ENCODE results near the gene FOSL1. TPM values are rescaled to one million over a fixed set of nuclear protein-coding genes. Genes with fewer than 3 reads are reported as not detected.
"Not testable (repeated sequence)": the region's sequence is repeated elsewhere in the genome, so short reads cannot be mapped to it uniquely, and the experiment has no call there.

The FOSL1 gene
- total RNA-seq, 1 donor from 2014 or later = 172 TPM

DNA sequence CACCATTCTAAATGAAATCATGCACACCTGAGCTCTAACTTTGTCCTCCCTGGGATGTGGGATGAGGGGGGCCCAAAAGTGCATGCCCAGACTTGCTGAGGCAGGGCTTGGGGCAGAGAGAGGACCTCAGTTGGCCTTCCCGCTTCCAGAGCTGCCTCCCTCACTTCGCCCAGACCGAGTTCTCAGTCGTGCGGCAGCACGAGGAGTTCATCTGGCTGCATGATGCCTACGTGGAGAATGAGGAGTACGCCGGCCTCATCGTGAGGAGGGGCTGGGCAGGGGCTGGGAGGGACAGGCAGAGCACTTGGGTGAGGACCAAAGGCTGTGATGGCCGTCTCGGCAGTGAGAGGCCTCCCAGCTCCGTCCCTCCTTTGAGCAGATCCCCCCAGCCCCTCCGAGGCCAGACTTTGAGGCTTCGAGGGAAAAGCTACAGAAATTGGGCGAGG lies 50.4 kb downstream of the FOSL1 start:
- H3K4me3 ChIP-seq (ENCODE audit: low read depth, low read length) = no peak overlapping the region
- TF ChIP-seq, protein P1, sequence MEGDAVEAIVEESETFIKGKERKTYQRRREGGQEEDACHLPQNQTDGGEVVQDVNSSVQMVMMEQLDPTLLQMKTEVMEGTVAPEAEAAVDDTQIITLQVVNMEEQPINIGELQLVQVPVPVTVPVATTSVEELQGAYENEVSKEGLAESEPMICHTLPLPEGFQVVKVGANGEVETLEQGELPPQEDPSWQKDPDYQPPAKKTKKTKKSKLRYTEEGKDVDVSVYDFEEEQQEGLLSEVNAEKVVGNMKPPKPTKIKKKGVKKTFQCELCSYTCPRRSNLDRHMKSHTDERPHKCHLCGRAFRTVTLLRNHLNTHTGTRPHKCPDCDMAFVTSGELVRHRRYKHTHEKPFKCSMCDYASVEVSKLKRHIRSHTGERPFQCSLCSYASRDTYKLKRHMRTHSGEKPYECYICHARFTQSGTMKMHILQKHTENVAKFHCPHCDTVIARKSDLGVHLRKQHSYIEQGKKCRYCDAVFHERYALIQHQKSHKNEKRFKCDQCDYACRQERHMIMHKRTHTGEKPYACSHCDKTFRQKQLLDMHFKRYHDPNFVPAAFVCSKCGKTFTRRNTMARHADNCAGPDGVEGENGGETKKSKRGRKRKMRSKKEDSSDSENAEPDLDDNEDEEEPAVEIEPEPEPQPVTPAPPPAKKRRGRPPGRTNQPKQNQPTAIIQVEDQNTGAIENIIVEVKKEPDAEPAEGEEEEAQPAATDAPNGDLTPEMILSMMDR (conservative IDR thresholded peaks at IDR 0.05; ENCODE audit: low read depth, low read length) = no peak
- DNase-seq (ENCODE audit: low read depth) = no peak

DNA sequence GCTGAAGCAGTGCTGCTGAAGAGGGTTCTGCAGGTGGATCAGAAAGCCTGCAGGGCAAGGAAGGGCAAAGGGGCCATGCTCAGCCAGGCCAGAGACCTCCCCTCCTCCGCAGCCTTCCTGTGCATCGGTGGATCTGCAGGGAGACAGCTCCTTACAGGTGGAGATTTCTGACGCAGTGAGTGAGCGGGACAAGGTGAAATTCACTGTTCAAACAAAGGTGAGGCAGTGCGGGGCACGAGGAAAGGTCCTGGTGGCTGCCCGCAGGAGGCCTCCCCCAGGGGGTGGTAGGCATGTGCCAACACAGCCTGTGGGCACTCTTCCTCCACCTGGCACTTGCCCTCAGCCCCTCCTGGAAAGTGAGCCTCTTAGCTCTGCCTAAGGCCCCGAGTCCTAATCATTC lies 50.8 kb downstream of the FOSL1 start:
- H3K4me3 ChIP-seq (ENCODE audit: low read depth, low read length) = no peak overlapping the region
- TF ChIP-seq, protein P1 (conservative IDR thresholded peaks at IDR 0.05; ENCODE audit: low read depth, low read length) = no peak
- no peak for DNase-seq (ENCODE audit: low read depth)

DNA sequence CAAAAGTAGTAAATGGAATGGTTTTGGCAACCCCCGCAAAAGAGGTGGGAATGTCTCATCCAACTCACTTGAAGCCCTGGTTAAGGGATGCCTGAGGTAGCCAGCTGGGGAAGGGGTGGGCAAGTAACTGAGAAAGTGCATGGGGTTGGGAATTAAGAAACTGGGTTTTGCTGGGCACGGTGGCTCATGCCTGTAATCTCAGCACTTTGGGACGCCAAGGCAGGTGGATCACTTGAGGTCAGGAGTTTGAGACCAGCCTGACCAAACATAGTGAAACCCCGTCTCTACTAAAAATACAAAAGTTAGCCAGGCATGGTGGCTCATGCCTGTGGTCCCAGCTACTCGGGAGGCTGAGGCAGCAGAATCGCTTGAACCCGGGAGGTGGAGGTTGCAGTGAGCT lies 51.5 kb downstream of the FOSL1 start:
- DNase-seq (ENCODE audit: low read depth); H3K4me3 ChIP-seq (ENCODE audit: low read depth, low read length): not testable (repeated sequence)

DNA sequence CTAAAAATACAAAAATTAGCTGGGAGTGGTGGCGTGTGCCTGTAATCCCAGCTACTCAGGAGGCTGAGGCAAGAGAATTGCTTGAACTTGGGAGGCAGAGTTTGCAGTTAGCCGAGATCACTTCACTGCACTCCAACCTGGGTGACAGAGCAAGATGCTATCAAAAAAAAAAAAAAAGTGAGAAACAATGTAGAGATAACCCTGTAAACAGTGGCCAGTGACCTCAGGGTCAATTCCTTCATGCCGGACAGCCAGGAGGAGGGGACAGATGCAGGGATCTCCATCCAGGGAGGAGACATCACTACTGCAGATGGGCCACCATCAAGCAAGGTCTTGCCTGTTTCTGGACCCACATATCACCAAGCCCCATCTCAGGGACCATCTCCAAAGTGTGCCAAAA lies 52.4 kb downstream of the FOSL1 start:
- TF ChIP-seq, protein P1 (conservative IDR thresholded peaks at IDR 0.05; ENCODE audit: low read depth, low read length) = no peak
- no peak for DNase-seq (ENCODE audit: low read depth)
- no peak overlapping the region for H3K4me3 ChIP-seq (ENCODE audit: low read depth, low read length)

DNA sequence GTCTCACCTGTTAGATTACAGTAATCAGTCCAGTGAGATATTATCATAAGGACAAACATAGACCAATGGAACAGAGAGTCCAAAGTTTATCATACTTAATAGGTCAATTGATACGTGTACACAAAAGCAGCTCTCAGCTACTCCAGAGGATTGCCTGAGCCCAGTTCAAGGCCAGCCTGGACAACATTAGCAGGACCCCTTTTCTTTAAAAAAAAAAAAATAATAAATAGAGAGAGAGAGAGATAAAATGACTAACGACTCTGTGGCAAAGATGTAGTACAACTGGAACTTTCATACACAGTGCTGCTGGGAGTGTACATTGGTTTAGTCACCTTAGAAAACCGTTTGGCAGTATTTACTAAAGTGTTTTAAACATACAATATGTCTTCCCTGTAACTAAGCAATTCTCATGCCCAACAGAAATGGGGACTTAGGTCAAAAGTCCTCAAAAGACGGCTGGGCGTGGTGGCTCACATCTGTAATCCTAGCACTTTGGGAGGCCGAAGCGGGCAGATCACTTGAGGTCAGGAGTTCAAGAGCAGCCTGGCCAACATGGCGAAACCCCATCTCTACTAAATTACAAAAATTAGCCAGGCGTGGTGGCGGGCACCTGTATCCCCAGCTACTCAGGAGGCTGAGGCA lies 55.8 kb downstream of the FOSL1 start:
- DNase-seq (ENCODE audit: low read depth) = no peak
- TF ChIP-seq, protein P1 (conservative IDR thresholded peaks at IDR 0.05; ENCODE audit: low read depth, low read length) = no peak
- H3K4me3 ChIP-seq (ENCODE audit: low read depth, low read length) = no peak overlapping the region

DNA sequence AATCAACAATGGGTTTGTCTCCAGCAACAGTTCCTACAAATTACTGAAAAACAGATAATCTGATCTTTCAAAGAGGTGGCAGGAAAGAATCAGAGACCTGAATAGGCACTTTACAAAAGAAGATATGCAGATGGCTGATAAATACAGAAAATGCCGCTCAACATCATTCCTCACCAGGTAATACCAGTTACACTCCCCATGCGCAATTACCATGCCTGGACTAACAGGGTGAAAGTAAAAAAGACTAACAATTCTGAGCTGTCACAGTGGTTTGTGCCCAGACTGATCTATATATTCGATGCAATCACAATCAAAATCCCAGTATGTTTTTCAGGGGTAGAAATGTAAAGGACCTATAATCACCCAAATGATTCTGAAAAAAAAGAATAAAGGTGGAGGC lies 56.4 kb downstream of the FOSL1 start:
- H3K4me3 ChIP-seq (ENCODE audit: low read depth, low read length) = no peak overlapping the region
- TF ChIP-seq, protein P1 (conservative IDR thresholded peaks at IDR 0.05; ENCODE audit: low read depth, low read length) = no peak
- DNase-seq (ENCODE audit: low read depth) = no peak

DNA sequence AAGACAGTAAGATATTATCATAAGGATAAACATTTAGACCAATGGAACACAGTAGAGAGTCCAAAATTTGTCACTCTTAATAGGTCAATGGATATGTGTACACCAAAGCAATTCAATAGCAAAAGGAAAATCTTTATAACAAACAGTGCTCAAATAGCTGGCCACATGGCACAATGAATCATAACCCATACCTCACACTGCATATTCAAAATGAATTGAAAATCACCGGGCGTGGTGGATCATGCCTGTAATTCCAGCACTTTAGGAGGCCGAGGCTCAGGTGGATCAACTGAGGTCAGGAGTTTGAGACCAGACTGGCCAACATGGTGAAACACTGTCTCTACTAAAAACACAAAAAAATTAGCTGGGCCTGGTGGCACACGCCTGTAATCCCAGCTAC lies 58.0 kb downstream of the FOSL1 start:
- no peak overlapping the region for H3K4me3 ChIP-seq (ENCODE audit: low read depth, low read length)
- TF ChIP-seq, protein P1 (conservative IDR thresholded peaks at IDR 0.05; ENCODE audit: low read depth, low read length) = no peak
- DNase-seq (ENCODE audit: low read depth) = no peak

Other genes starting within 250 kb of the FOSL1 start
- 63.6 and 73.0 TPM in 2 replicates for gene RELA, start 237.5 kb downstream of the FOSL1 start, total RNA-seq
- gene KAT5, start 188.1 kb downstream of the FOSL1 start, total RNA-seq = 47.2 and 72.2 TPM in 2 replicates
- 76.7 and 81.1 TPM in 2 replicates for gene RNASEH2C, start 179.6 kb downstream of the FOSL1 start, total RNA-seq
- gene AP5B1, start 119.4 kb downstream of the FOSL1 start, total RNA-seq = 14.0 and 17.9 TPM in 2 replicates
- gene OVOL1, start 113.3 kb downstream of the FOSL1 start, total RNA-seq = 4.8 and 12.5 TPM in 2 replicates
- 2.1 TPM in 1 of 2 replicates, not detected in the other for gene SNX32, start 66.4 kb downstream of the FOSL1 start, total RNA-seq
- gene CFL1, start 42.2 kb downstream of the FOSL1 start, total RNA-seq = 2,195 and 2,365 TPM in 2 replicates
- 57.2 and 71.8 TPM in 2 replicates for gene MUS81, start 40.0 kb downstream of the FOSL1 start, total RNA-seq
- gene EFEMP2, start 27.6 kb downstream of the FOSL1 start, total RNA-seq = 45.1 and 94.7 TPM in 2 replicates
- 0.51 and 1.2 TPM in 2 replicates for gene CTSW, start 20.6 kb downstream of the FOSL1 start, total RNA-seq
- gene FIBP, start 11.9 kb downstream of the FOSL1 start, total RNA-seq = 85.3 and 135 TPM in 2 replicates
- gene CCDC85B, start 9.7 kb downstream of the FOSL1 start, total RNA-seq = 76.5 and 94.2 TPM in 2 replicates
- 6.6 and 12.4 TPM in 2 replicates for gene C11orf68, start 18.7 kb upstream of the FOSL1 start, total RNA-seq
- gene DRAP1, start 19.0 kb upstream of the FOSL1 start, total RNA-seq = 225 TPM in 2 replicates
- not detected in 2 replicates for gene TSGA10IP, start 45.1 kb upstream of the FOSL1 start, total RNA-seq
- 28.8 and 30.2 TPM in 2 replicates for gene SART1, start 61.3 kb upstream of the FOSL1 start, total RNA-seq
- 45.2 and 45.3 TPM in 2 replicates for gene EIF1AD, start 101.8 kb upstream of the FOSL1 start, total RNA-seq
- 144 and 192 TPM in 2 replicates for gene BANF1, start 102.1 kb upstream of the FOSL1 start, total RNA-seq
- 53.4 and 89.1 TPM in 2 replicates for gene CST6, start 111.6 kb upstream of the FOSL1 start, total RNA-seq
- gene CATSPER1, start 126.1 kb upstream of the FOSL1 start, total RNA-seq = 1.4 and 4.7 TPM in 2 replicates
- gene GAL3ST3, start 148.8 kb upstream of the FOSL1 start, total RNA-seq = 2.1 and 2.3 TPM in 2 replicates
- gene SF3B2, start 152.0 kb upstream of the FOSL1 start, total RNA-seq = 204 and 229 TPM in 2 replicates
- 17.5 and 24.9 TPM in 2 replicates for gene PACS1, start 169.9 kb upstream of the FOSL1 start, total RNA-seq

Data from epithelial cell of proximal tubule (primary cell).